K562 (cell line): ENCODE data around the gene CERS3. TPM values are rescaled to one million over a fixed set of nuclear protein-coding genes. Genes with fewer than 3 reads are reported as not detected.
A peak's percentile ranks its signal among the peaks of the same experiment; 100 is the strongest.

ENCODE experiments used
- ATAC-seq: fragments of 200-7000 bp; cut with Tn5 transposase; 3 replicates; pipeline ENCODE4 v1.9.1; 2020; ENCODE audit warnings: moderate library complexity
- BruUV-seq: library from RNA; stranded (reverse); fragments of 400-500 nt; replicated peaks from 2 replicates; lab custom pipeline; 2021; lab: Mats Ljungman, UMichigan
- CTCF ChIA-PET: fragments of 300-600 bp; formaldehyde crosslinking; extraction: SDS; loops from one replicate; lab custom pipeline; 2021; ENCODE audit warnings: low intra/inter-chr PET ratio; lab: Yijun Ruan, JAX
- POLR2A ChIA-PET: fragments of 300-600, 350-650 bp; sonication (Branson Sonifier 250); formaldehyde crosslinking; extraction: SDS; loops from one replicate; lab custom pipeline; 2021; ENCODE audit warnings: antibody characterized with exemption, inconsistent platforms; lab: Yijun Ruan, JAX
- DNase-seq, 4 experiments: peaks; one replicate each; pipeline versions ENCODE4 v3.0.0 to v3.0.0-alpha.2; 2011 to 2018; ENCODE audit warnings: low spot score in 3 of 4, mixed read lengths in 3 of 4; ENCODE audit errors: extremely low read depth in 1 of 4
- FAIRE-seq: peaks from 2 replicates; lab custom pipeline; 2011; peaks lifted over from hg19 to GRCh38; lab: Jason Lieb, UNC
- H2AFZ ChIP-seq: 2 replicates; pipeline ENCODE4 v1.6.0; 2011; ENCODE audit warnings: low read depth, low read length, control low read depth, inconsistent platforms
- H3K27ac ChIP-seq: fragments of 200-600 bp; 3 replicates; pipeline ENCODE4 v1.8.0; 2011; ENCODE audit warnings: low read depth, mild to moderate bottlenecking, control low read depth, inconsistent platforms, low read length, moderate library complexity, mixed read lengths; ENCODE audit errors: extremely low read depth
- H3K27me3 ChIP-seq, 2 experiments: fragments of 300-600 bp in 1 of 2; 2 replicates in 1 of 2; 3 replicates in 1 of 2; pipeline versions ENCODE4 v1.6.0 to v1.8.0; 2011; ENCODE audit warnings: inconsistent platforms in 2 of 2, low read length in 2 of 2, mild to moderate bottlenecking in 1 of 2, mixed read lengths in 1 of 2, moderate library complexity in 1 of 2; ENCODE audit not compliant: control insufficient read depth in 2 of 2, insufficient read depth in 2 of 2
- H3K36me3 ChIP-seq: fragments of 300-600 bp; 3 replicates; pipeline ENCODE4 v1.8.0; 2011; ENCODE audit warnings: mild to moderate bottlenecking, low read length, inconsistent platforms; ENCODE audit not compliant: control insufficient read depth, insufficient read depth
- H3K4me1 ChIP-seq, 2 experiments: fragments of 200-600 bp in 1 of 2; replicated peaks in 1 of 2; 2 replicates in 1 of 2; 3 replicates in 1 of 2; pipeline versions ENCODE4 v1.5.1 to v1.8.0; 2011; ENCODE audit warnings: inconsistent platforms in 2 of 2, low read length in 2 of 2, mild to moderate bottlenecking in 1 of 2, mixed read lengths in 1 of 2, moderate library complexity in 1 of 2; ENCODE audit not compliant: control insufficient read depth in 2 of 2, insufficient read depth in 2 of 2
- H3K4me2 ChIP-seq: 2 replicates; pipeline ENCODE4 v1.6.1; 2011; ENCODE audit warnings: low read length, control low read depth, inconsistent platforms, mixed read lengths; ENCODE audit not compliant: insufficient read depth
- H3K4me3 ChIP-seq: fragments of 200-600 bp; sonication (generic), shearing (Covaris generic); 2 replicates; pipeline ENCODE4 v1.5.1; 2016; ENCODE audit warnings: control low read depth, inconsistent platforms
- H3K79me2 ChIP-seq: fragments of 200-600 bp; 3 replicates; pipeline ENCODE4 v1.8.0; 2011; ENCODE audit warnings: low read length, inconsistent platforms; ENCODE audit not compliant: control insufficient read depth, insufficient read depth
- H3K9ac ChIP-seq, 2 experiments: 2 replicates each; pipeline versions ENCODE4 v1.6.0 to v1.6.1; 2011; ENCODE audit warnings: low read depth in 2 of 2, low read length in 2 of 2, control low read depth in 1 of 2, inconsistent platforms in 1 of 2, mild to moderate bottlenecking in 1 of 2, mixed read lengths in 1 of 2; ENCODE audit not compliant: insufficient read depth in 1 of 2
- H3K9me1 ChIP-seq: one replicate; pipeline ENCODE4 v1.6.0; 2011; ENCODE audit warnings: inconsistent platforms, mild to moderate bottlenecking, low read length, moderate library complexity; ENCODE audit not compliant: control insufficient read depth, insufficient read depth
- H3K9me3 ChIP-seq: replicated peaks from 2 replicates; pipeline ENCODE4 v1.5.1; 2011; ENCODE audit warnings: low read depth, low read length, inconsistent platforms; ENCODE audit not compliant: control insufficient read depth, insufficient read depth
- H4K20me1 ChIP-seq: replicated peaks from 2 replicates; pipeline ENCODE4 v1.6.1; 2011; ENCODE audit warnings: low read length, inconsistent platforms, mixed read lengths; ENCODE audit not compliant: control insufficient read depth, insufficient read depth
- CTBP1 ChIP-seq: fragments of 450-650 bp; IDR thresholded peaks from 2 replicates; pipeline ENCODE4 v1.6.1; 2016; ENCODE audit warnings: borderline replicate concordance
- MAFG ChIP-seq: fragments of 450-650 bp; conservative IDR thresholded peaks from 2 replicates; pipeline ENCODE4 v1.6.1; 2016; ENCODE audit warnings: missing genetic modification characterization, missing compliant biosample characterization
- SAFB2 ChIP-seq: fragments of 200-400 bp; formaldehyde crosslinking; IDR thresholded peaks from 2 replicates; pipeline ENCODE4 v1.6.1; 2018; ENCODE audit warnings: borderline replicate concordance, low read length, low read depth, moderate library complexity; ENCODE audit not compliant: severe bottlenecking
- ZNF282 ChIP-seq: sonication (generic); formaldehyde crosslinking; IDR thresholded peaks from 2 replicates; pipeline ENCODE4 v1.8.1; 2023; ENCODE audit warnings: missing genetic modification reagents
- WGBS: fragments of 100-300 bp; shearing (Covaris generic); methylation state at CpG from one replicate; pipeline ENCODE4 v1.1.6; 2016; ENCODE audit warnings: low coverage, mixed read lengths; ENCODE audit not compliant: insufficient coverage; ENCODE audit errors: missing lambda C conversion rate; 5-methylcytosine and 5-hydroxymethylcytosine counted together
- in situ Hi-C: fragments of 300-500 bp; cut with MboI; formaldehyde crosslinking; loops from 4 replicates; pipeline ENCODE4 v1.15.0; 2018; ENCODE audit warnings: inconsistent platforms, mixed read lengths
- intact Hi-C: fragments of 100-400 bp; cut with micrococcal nuclease; formaldehyde crosslinking; loops from 2 replicates; pipeline ENCODE4 v1.14.2; 2022
- polyA plus RNA-seq, 8 experiments: library from polyadenylated mRNA; depleted of rRNA in 4 of 8; stranded (reverse) in 5 of 8; unstranded in 3 of 8; fragments of >200 nt; fragmentation: Nextera tagmentation in 2 of 8; fragmentation: Illumina TruSeq in 1 of 8; extraction: Ambion mirVana in 2 of 8; extraction: Trizol in 1 of 8; gene quantifications; 2 replicates each; pipeline versions ENCODE4 v1.2.1 to v1.2.3, GENCODE V29; 2011 to 2014; ENCODE audit warnings: inconsistent platforms in 1 of 8, missing spikeins in 1 of 8
- total RNA-seq, 7 experiments: library from RNA; depleted of rRNA in 6 of 7; stranded (reverse); fragments of >200 nt in 6 of 7; fragmentation: Illumina TruSeq in 2 of 7; extraction: Trizol in 2 of 7; gene quantifications; 2 replicates each; pipeline versions ENCODE4 v1.2.1 to v1.2.3, GENCODE V29; 2011 to 2021; ENCODE audit warnings: low replicate concordance in 1 of 7
- TF ChIP-seq, protein P1 (sequence below): fragments of 250-450 bp; sonication (Bioruptor Pico); IDR thresholded peaks from 2 replicates; pipeline ENCODE4 v1.5.0; 2021
- TF ChIP-seq, protein P2 (sequence below): fragments of 250-450 bp; sonication (Bioruptor Pico); IDR thresholded peaks from 2 replicates; pipeline ENCODE4 v1.4.0; 2020; ENCODE audit warnings: mild to moderate bottlenecking
- TF ChIP-seq, protein P3 (sequence below): fragments of 450-650 bp; IDR thresholded peaks from 2 replicates; pipeline ENCODE4 v1.6.1; 2018; ENCODE audit warnings: mild to moderate bottlenecking, low read depth; ENCODE audit not compliant: partially characterized antibody
- TF ChIP-seq, protein P4 (sequence below): fragments of 450-650 bp; formaldehyde crosslinking; IDR thresholded peaks from 2 replicates; pipeline ENCODE4 v1.4.0; 2020; ENCODE audit warnings: mild to moderate bottlenecking, mixed read lengths

The CERS3 gene
- total and polyA plus RNA-seq, 9 of the 15 experiments (the other 6 are each of a cell fraction or from before 2014, with no cell fraction given) = not detected

DNA sequence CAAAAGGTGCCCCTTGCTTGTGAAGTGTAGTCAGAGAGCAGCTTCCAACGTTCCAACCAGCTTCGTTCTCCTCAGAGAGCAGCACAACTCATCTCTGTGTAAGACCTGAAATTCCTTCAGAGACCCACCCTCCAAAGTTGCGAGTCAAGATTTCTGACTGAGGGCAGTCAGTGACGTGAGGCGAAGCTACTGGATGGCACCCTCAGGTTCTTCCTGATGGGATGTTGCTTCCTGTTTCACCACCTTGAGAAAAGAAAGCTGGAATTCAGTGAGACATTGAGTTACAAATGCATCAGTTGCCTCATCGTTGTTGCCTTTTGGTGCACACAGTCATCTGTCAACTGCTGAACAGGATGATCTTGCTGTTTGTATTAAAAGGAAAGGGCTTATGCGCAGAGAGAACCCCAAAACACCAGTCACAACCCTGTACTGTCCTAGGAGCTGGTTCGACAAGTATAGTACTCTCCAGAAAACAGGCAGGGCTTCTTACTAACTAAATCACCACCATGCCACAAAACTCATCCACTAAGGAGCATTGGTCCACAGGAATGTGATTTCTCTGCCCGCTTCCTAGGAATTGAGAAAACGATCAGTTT is at the start of gene CERS3 (continued):
- TF ChIP-seq, protein P1, sequence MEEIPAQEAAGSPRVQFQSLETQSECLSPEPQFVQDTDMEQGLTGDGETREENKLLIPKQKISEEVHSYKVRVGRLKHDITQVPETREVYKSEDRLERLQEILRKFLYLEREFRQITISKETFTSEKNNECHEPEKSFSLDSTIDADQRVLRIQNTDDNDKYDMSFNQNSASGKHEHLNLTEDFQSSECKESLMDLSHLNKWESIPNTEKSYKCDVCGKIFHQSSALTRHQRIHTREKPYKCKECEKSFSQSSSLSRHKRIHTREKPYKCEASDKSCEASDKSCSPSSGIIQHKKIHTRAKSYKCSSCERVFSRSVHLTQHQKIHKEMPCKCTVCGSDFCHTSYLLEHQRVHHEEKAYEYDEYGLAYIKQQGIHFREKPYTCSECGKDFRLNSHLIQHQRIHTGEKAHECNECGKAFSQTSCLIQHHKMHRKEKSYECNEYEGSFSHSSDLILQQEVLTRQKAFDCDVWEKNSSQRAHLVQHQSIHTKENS (CRISPR knock-in tag) = no peak
- TF ChIP-seq SAFB2 = no peak
- no peak for TF ChIP-seq MAFG (tag)
- no peak for TF ChIP-seq ZNF282

DNA sequence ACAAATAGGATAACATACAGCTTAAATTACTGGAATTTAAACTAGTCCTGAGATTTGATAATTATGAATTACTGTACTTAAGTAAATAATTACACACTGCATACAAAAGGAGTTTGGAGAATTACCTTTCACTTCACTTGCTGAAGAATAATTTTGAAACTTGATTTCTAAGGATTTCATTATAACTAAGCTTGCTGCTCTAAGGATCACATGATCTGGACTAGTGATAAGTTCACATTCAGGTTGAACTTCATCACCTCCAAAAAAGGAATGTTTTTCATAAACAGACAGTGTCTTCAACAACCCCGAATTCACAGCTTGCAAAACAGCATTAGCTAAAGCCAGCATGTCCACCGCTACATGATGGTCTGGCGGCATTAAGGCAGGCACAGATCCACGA is 44.8 kb upstream of the CERS3 start:
- H4K20me1 ChIP-seq = no peaks in the 10 kb centered on the region
- intact Hi-C loops = no loop called here
- 92% methylated on average over 4 of the region's 4 CpGs for WGBS
- TF ChIP-seq, protein P2, sequence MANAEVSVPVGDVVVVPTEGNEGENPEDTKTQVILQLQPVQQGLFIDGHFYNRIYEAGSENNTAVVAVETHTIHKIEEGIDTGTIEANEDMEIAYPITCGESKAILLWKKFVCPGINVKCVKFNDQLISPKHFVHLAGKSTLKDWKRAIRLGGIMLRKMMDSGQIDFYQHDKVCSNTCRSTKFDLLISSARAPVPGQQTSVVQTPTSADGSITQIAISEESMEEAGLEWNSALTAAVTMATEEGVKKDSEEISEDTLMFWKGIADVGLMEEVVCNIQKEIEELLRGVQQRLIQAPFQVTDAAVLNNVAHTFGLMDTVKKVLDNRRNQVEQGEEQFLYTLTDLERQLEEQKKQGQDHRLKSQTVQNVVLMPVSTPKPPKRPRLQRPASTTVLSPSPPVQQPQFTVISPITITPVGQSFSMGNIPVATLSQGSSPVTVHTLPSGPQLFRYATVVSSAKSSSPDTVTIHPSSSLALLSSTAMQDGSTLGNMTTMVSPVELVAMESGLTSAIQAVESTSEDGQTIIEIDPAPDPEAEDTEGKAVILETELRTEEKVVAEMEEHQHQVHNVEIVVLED = no peak
- TF ChIP-seq CTBP1 = no peak
- TF ChIP-seq, protein P3, sequence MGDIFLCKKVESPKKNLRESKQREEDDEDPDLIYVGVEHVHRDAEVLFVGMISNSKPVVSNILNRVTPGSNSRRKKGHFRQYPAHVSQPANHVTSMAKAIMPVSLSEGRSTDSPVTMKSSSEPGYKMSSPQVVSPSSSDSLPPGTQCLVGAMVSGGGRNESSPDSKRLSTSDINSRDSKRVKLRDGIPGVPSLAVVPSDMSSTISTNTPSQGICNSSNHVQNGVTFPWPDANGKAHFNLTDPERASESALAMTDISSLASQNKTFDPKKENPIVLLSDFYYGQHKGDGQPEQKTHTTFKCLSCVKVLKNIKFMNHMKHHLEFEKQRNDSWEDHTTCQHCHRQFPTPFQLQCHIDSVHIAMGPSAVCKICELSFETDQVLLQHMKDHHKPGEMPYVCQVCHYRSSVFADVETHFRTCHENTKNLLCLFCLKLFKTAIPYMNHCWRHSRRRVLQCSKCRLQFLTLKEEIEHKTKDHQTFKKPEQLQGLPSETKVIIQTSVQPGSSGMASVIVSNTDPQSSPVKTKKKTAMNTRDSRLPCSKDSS = no peak
- TF ChIP-seq, protein P4, sequence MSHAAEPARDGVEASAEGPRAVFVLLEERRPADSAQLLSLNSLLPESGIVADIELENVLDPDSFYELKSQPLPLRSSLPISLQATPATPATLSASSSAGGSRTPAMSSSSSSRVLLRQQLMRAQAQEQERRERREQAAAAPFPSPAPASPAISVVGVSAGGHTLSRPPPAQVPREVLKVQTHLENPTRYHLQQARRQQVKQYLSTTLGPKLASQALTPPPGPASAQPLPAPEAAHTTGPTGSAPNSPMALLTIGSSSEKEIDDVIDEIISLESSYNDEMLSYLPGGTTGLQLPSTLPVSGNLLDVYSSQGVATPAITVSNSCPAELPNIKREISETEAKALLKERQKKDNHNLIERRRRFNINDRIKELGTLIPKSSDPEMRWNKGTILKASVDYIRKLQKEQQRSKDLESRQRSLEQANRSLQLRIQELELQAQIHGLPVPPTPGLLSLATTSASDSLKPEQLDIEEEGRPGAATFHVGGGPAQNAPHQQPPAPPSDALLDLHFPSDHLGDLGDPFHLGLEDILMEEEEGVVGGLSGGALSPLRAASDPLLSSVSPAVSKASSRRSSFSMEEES (CRISPR knock-in tag) = peak; percentile 15; the same call in 1 of the 2 replicates
- TF ChIP-seq, all 486 proteins: peak for 1
- FAIRE-seq (no peak), DNase-seq (no peak), ATAC-seq (no peak)
- Histone ChIP-seq H3K9me3 (no peaks in the 10 kb centered on the region), H3K36me3 (peaks cover 59% of the 10 kb centered on the region), H3K27me3 (no peaks in the 10 kb centered on the region), H2AFZ (no peak overlapping the region), H3K4me3 (no peak overlapping the region), H3K79me2 (0 out of 3 replicates have a peak, but pooled peaks cover 2% of the 10 kb centered on the region), H3K27ac (no peak overlapping the region), H3K9ac (no peak overlapping the region), H3K9me1 (no peaks in the 10 kb centered on the region), H3K4me2 (no peak overlapping the region), H3K4me1 (no peaks in the 10 kb centered on the region)
- POLR2A ChIA-PET = no interaction called here
- BruUV-seq = no TSS peak
- CTCF ChIA-PET = no interaction called here
- in situ Hi-C loops = no loop called here
